Activated CD4-positive, CD25-positive, alpha-beta regulatory T cell treated with anti-CD3 and anti-CD28 coated beads, Interleukin-2, amount 50 U/mL, for 24 hours (primary cell): ENCODE results near the gene FAM184A.

Experiments used
- ATAC-seq, 2 donors: fragments of 150-1000 bp; cut with Tn5 transposase; one replicate each; pipeline ENCODE4 v1.10.0; 2021; ENCODE audit warnings: mild to moderate bottlenecking in 1 of 2, moderate library complexity in 1 of 2

The FAM184A gene

DNA sequence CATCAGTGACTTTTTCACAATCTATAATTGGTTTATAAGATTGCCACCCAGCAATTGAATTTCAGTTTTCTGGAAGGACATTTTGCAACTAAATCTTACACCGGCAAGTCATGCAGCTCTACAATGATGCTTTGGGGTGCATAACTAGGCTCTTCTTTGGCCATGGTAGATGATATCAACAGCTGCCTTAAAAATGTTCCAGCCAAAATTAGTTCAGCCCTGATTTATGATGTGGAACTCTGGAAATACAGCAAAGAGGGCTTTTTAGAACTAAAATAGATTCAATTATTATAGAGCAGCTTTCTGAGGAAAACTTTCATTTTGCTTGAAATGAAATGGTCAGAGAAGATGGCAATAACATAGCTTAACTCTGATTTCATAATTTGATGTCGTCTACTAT, 125.1 kb downstream of the FAM184A start:
- no peak for ATAC-seq

DNA sequence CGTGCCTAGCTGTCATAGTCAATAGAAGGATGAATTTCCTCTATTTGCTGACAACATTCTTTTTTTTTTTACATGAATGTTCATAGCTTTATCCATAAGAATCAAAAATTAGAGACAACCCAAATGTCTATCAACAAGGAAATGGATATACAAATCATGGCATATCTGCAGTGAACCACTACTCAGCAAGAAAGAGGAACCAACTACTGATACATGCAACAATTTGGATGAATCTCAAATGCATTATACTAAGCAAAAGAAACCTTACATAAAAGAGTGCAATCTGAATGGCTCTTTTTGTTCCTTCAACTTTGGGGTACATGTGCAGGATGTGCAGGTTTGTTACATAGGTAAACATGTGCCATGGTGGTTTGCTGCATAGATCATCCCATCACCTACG, 125.8 kb downstream of the FAM184A start:
- ATAC-seq: no peak

DNA sequence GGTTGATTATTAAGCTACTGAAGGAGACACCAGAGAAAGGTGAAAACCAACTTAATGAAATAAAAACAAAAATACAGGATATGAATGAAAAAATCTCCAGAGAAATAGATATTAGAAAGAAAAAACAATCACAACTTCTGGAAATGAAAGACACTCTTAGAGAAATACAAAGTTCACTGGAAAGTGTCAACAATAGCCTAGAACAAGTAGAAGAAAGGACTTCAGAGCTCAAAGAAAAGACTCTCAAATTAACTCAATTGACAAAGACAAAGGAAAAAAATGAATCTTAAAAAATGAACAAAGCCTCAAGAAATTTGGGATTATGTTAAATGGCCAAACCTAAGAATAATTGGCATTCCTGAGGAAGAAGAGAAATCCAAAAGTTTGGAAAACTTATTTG, 133.2 kb downstream of the FAM184A start:
- ATAC-seq: no peak

DNA sequence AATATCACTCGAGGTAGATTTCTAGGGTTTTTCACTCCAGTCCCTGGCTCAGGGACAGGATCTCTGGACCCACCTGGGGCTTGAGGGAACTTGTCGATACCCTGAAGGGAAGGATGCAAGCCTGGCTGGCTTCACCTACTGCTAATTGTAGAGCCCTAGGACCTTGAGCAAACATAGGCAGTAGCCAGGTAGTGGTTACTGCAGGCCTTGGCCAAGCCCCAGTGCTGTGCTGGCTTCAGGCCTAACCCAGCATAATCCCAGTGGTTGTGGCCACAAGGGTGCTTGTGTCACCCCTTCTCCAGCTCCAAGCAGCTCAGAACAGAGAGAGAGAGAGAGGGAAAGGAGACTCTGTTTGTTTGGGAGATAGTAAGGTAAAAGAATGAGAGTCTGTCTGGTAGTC, 137.7 kb downstream of the FAM184A start:
- ATAC-seq: no peak

DNA sequence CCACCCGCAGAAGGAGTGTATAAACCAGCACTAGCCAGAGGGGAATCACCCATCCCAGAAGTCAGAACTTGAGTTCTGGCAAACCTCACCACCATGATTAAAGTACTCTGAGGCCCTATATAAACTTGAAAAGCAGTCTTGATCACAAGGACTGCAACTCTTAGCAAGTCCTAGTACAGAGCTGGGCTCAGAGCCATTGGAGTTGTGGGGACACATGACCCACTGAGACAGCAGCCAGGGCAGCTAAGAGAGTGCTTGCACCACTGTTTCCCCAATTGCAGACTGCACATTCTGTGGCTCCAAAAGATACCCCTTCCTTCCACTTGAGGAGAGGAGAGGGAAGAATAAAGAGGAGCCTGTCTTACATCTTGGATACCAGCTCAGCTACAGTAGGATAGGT, 138.8 kb downstream of the FAM184A start:
- no peak for ATAC-seq

DNA sequence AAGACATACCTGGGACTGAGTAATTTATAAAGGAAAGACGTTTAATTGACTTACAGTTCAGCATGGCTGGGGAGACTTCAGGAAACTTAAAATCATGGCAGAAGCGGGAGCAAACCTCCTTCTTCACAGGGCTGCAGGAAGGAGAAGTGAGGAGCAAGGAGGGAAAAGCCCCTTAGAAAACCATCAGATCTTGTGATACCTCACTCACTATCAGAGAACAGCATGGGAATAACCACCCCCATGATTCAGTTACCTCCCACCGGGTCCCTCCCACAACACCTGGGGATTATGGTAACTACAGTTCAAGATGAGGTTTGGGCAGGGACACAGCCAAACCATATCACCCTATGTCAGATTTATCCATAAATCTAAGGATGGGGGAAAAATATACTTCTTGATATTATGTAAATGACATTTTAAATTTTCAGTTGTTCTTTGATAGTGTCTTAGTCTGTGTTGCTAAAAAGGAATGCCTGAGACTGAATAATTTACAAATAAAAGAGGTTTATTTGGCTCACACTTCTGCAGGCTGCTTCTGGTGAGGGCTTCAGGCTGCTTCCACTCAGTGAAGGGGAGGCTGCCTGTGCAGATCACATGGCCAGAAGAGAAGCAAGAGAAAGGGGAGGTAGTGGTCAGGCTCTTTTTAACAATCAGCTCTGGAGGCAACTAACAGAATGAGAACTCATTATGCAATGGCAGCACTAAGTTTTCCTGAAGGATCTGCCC, 142.3 kb downstream of the FAM184A start:
- ATAC-seq: no peak

DNA sequence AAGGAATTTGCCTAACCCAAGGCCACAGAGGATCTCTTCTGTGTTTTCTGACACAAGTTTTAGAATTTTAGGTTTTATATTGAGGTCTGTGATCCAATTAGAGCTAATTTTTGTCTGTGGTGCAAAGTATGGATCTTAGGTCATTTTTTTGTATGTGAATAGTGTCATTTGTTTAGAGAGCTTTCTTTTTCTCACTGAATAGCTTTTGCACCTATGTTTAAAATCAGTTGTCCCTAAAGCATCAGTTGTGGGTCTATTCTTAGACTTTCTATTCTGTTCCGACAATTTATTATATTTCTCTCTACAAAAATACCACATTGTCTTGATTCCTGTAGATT, 143.2 kb downstream of the FAM184A start:
- ATAC-seq: no peak

DNA sequence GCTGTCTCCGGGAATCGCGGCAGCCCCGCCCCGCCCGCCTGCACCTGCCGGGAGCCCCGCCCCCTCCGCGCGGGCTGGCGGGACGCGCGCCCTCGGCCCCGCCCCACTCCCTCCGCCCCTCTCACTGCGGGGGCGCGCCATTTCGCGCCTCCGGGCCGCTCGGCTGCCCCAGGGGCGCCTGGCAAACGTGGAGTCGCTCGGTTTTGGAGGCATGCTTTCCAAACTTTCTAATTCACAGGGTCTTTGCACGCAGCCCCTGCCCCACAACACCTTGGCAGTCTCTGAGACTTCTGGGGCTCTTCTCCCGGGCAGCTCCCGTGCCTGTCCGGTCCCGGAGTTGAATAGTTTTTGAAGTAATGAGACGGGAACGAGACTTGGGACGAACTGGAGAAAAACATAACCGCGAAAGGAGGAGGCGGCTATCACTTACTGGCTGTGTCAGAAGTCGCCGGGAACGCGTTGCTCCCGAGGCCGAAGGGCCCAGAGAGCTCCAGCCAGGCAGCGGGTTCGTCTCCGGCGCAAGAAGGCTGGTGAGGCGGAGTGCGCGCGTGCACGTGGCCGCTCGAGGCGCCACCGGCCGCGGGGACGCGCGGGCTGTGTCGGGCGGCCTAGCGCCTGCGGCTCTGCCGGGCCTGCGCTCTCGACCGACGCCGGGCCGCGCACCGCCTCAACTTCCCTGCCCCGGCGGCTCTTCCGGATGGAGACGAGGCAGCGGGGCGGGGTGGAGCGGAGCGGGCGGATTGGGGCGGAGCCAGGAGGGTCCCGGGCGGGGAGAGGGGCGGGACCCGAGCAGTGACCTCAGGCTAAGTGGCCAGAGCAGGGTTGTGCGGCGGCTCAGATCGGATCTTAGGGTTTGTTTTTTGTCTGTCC, 143.8 kb downstream of the FAM184A start, which contains the start of gene MCM9:
Gene MCM9, minus strand, starts transcription at position 699 of the 870 bp plus-strand sequence. CDS start 3,436 bp downstream, outside the sequence.
- peak; percentile 94 to 98 for ATAC-seq

DNA sequence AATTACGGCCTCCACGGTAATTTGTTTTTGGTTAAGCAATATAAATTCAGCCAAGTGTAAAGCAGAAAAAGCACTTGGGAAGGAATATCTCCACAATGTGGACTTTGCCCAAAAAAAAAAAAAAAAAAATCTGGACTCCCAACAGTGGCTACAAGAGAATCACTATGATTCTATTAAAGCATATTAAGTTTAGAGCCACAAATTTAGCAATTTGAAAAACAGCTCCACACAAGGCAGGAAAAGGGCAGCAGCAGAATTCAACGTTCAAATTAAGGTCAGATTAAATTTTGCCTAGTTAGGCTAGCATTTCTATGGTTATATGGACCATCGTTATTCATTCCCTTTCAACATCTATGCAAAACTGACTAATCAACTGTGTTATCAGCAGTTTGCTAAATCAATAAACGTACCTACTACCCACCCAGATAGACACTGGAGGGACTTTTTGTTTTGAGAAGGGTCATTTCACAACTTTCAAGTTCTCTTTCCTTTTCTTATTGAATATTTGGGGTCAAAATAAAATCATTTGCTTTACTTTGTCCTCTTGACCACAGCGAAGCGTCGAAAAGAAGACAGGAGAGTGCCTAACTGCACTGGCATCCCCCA, 144.5 kb downstream of the FAM184A start:
- no peak for ATAC-seq

DNA sequence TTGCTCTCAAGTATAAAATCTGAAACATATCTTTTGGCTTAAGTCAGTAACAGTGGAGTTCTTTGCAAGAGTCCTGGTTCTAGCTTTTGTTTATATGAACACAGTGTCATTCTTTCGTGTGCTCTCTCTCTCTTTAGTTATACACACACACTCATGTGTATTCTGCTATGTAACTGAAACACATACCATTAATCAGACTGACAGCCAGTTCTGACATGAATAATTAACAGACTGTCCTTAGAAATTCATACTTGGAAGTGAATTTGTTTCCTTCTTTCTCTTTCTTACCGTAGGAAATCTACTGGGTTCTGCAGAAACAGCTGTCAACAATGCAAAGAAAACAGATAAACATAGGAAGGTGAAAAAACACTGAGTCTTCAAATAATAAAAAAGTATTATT, 146.0 kb downstream of the FAM184A start:
- no peak for ATAC-seq

DNA sequence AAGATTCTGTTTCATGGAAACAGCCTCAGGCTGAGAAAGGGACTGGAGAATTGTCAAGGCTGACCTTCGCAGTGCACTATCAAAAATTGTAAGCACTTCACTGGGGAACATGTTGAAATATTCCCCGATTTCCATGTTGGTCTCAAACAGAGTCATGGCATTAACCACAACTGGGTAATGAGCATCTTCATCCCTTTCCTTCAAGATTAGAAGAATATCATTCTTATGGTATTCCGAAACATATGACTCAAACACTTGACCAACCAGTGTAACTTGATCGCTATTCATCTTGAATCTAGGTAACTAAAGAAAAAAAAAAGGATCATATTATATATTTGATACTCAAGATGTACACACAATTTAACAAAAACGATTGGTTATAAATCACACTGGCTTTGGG, 147.0 kb downstream of the FAM184A start:
- ATAC-seq: no peak

DNA sequence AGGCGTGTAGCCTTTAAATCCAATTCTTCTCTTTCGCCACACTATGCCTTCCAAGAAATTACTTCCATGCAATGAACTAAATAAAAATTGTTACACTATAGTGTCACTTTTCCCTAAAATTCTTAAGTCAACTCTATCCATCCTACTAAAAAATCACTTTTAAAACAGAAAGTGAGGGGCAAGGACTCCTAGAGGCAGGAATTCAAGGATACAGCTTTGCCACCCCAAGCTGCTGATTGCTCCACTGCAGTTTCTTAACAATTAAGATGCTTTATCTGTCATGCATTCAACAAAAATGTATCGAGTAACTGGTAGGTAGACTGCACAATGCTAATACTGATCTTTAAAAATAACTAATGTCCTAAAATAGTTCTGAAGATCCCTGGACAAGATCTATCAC, 147.8 kb downstream of the FAM184A start:
- ATAC-seq: no peak

DNA sequence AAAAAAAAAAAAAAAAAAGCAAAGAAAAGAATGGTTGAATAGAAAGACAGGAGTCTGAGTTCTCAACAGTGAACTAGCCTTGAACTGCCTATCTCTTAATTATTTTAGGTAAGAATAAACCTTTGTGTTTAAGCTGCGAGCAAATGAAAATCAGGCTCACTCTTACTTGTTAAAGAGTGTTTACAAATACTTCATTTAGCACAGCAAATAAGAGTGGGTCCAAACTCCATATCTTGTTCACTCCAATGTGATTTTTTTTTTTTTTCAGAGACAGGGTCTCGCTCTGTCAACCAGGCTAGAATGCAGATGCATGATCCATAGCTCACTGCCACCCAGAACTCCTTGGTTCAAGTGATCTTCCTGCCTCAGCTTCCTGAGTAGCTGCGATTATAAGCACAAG, 155.4 kb downstream of the FAM184A start:
- no peak for ATAC-seq

DNA sequence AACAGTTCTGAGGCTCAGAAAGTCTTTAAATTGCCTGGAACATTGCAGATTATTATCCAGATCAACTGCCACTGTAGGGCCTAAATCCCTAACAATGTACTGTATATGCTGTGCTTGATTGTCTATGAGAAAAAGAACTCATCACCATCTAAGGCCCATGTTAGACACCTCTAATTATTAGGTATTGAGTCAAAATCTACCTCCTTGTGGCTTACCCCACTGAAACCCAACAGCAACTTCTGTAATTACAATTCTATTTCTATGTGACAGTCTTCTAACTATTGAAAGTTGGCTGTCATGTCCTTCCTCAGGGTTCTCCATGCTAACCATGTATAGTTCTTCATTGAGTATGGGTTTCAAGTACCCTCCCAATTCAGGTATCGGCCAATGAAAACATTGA, 157.4 kb downstream of the FAM184A start:
- ATAC-seq: no peak

DNA sequence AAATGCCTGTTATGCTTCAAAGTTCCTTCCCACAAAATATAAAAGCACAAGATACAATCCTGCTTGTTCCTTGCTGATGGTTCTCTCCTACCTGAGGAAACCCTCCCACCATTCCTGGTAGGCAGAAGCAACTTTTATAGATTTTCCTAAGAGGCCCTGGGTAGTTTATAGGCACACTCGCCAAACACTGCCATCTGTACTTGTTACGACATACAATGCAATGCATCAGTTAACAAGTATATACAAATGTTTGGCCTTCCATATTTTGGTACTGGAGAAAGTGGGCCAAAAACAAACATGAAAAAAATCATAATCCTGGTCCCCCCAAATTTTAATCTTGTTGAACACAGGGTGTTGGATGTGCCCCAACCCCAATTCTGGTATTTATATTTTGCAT, 160.1 kb downstream of the FAM184A start:
- no peak for ATAC-seq

DNA sequence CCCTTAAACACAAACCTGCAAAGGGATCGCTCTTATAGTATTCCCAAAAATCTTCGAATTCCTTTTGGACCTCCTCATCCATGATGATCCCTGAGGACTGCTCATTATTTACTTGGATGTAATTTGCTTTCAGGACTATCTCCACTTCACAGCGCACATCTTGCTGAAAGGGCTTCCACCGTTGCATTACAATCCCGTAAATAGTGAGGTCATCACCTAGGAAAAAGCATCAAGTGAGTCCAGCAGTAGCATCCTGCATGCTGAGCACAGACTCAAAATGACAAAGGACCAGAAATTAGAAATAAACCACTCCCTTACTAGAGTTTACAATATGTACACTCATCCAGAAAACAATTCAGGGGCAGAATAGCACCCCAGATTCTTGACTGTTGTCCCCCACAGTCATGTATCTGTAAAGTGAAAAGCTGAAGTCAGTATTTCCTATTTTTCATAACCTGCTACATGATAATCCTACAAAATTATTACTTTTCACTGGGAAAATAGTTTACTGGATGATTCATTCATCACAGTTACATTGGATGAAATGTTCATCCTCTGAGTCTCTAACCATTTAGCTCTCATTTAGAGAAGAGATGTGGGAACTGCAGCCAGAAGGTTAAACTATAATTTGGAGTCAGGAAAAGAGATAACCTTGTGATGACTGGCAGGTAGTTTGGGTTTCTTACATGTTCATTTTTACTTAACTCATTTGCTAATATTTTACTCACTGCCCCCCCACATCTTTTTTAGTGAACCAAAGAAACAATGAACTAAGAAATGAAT, 160.7 kb downstream of the FAM184A start:
- no peak for ATAC-seq

DNA sequence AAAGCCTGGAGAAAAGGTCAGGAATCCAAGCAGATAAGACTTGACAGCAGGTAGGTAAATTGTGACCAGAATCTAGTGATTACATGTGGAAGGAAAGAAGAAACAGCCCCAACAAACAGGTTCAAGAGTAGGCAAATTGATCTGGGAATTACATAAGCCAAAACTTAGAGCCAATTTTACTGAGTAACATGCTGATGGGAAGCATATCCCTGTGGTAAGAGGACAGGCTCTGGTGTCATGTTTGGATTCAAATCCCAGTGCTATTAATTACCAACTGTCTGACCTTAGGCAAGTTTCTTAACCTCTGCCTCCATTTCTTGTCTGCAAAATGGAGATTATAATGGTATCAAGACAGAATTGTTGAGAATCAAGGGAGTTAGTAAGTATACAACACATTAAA, 163.9 kb downstream of the FAM184A start:
- ATAC-seq: no peak

DNA sequence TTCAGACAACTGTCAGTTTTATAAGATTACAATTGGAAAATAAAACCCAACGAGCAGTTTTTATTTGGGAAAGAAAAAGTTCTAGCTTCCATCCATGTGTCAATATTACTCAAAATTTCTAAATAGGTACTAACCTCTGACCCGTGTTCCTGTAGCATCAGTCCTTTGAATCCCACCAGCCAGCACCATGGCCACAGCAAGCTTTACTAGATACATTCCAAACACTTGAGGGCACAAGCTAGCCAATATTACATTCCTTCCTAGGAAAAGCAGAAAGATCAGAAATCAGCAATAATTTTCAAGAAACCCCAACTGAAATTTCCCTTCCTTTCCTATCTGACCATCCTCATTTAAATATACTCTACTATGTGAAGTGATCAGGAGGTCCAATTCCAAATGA, 165.3 kb downstream of the FAM184A start:
- no peak for ATAC-seq

DNA sequence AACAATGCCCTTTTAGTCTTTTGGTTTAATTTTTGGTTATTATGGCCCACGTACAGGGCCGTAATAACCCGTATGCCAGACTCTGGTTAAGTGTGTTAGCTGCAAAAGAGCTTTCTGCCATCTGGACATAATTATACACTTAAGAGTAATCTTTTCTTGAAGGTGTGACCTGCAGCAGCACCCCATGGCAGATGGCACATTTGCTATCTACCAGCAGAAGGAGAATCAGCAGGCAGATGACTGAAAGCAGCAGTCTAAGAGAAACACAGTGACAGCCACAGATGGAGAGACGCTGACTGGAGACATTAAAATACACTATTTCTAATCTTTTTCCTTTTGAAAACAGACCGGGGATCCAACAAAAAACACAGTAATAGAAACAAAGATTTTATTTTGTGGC, 165.8 kb downstream of the FAM184A start:
- no peak for ATAC-seq
